ENCODE data around the gene SETD7.

Gene SETD7

GRCh38 chr4:139550724-139551429 is 5.1 kb downstream of the SETD7 start:
- no peak for DNase-seq (ENCODE audit: low read depth)

GRCh38 chr4:139547979-139548378 is 8.0 kb downstream of the SETD7 start:
- DNase-seq (ENCODE audit: low read depth) = no peak

- no peak for DNase-seq (ENCODE audit: low read depth)
Measured at GRCh38 chr4:139540632-139541031, 15.4 kb downstream of the SETD7 start.

- no peak for DNase-seq (ENCODE audit: low read depth)
Measured at GRCh38 chr4:139540161-139540560, 15.9 kb downstream of the SETD7 start.

GRCh38 chr4:139537292-139537691 is 18.7 kb downstream of the SETD7 start:
- no peak for DNase-seq (ENCODE audit: low read depth)

GRCh38 chr4:139535871-139536234 is 20.2 kb downstream of the SETD7 start:
- no peak for DNase-seq (ENCODE audit: low read depth)

GRCh38 chr4:139535228-139535870 is 20.7 kb downstream of the SETD7 start:
- DNase-seq (ENCODE audit: low read depth) = no peak

- no peak for DNase-seq (ENCODE audit: low read depth)
Measured at GRCh38 chr4:139534287-139534950, 21.6 kb downstream of the SETD7 start.

- no peak for DNase-seq (ENCODE audit: low read depth)
Measured at GRCh38 chr4:139533511-139533910, 22.5 kb downstream of the SETD7 start.

GRCh38 chr4:139532947-139533346 is 23.1 kb downstream of the SETD7 start:
- DNase-seq (ENCODE audit: low read depth) = no peak

- DNase-seq (ENCODE audit: low read depth) = peak; percentile 42
Measured at GRCh38 chr4:139530833-139531427, 25.1 kb downstream of the SETD7 start.

- no peak for DNase-seq (ENCODE audit: low read depth)
Measured at GRCh38 chr4:139528377-139529005, 27.5 kb downstream of the SETD7 start.

- DNase-seq (ENCODE audit: low read depth) = no peak
Measured at GRCh38 chr4:139526928-139527327, 29.1 kb downstream of the SETD7 start.

- DNase-seq (ENCODE audit: low read depth) = no peak
Measured at GRCh38 chr4:139525414-139525813, 30.6 kb downstream of the SETD7 start.

GRCh38 chr4:139524062-139524631 is 31.9 kb downstream of the SETD7 start:
- DNase-seq (ENCODE audit: low read depth) = no peak

- DNase-seq (ENCODE audit: low read depth) = no peak
Measured at GRCh38 chr4:139523076-139523475, 32.9 kb downstream of the SETD7 start.

- no peak for DNase-seq (ENCODE audit: low read depth)
Measured at GRCh38 chr4:139522457-139522856, 33.6 kb downstream of the SETD7 start.

- DNase-seq (ENCODE audit: low read depth) = no peak
Measured at GRCh38 chr4:139521754-139522401, 34.1 kb downstream of the SETD7 start.

- no peak for DNase-seq (ENCODE audit: low read depth)
Measured at GRCh38 chr4:139515531-139515958, 40.5 kb downstream of the SETD7 start.

- DNase-seq (ENCODE audit: low read depth) = no peak
Measured at GRCh38 chr4:139514382-139515059, 41.5 kb downstream of the SETD7 start.

GRCh38 chr4:139511320-139511719 is 44.7 kb downstream of the SETD7 start:
- DNase-seq (ENCODE audit: low read depth) = no peak

Measured in stimulated activated CD4-positive, alpha-beta T cell treated with anti-CD3 and anti-CD28 coated beads, Interleukin-2, amount 100 ng/mL, for 4 hours (primary cell).